Measurements from ENCODE around the gene MACO1.

MACO1 gene

GRCh38 chr1:25425098-25426085 lies 5.3 kb upstream of the MACO1 start:
- no peak for DNase-seq (ENCODE audit: extremely low read depth, insufficient read length)
- Histone ChIP-seq H3K27me3 (replicated peaks; ENCODE audit: control insufficient read depth, insufficient read depth, low read length) (no peaks in the 10 kb centered on the region), H3K36me3 (ENCODE audit: control insufficient read depth, insufficient read depth, low read length) (no peaks in the 10 kb centered on the region), H3K4me3 (replicated peaks; ENCODE audit: low read depth, low read length) (no peak overlapping the region)
- no peak for TF ChIP-seq CTCF (IDR thresholded peaks at IDR 0.05; ENCODE audit: insufficient read depth, low read length, poor library complexity, severe bottlenecking)

- no peak for TF ChIP-seq CTCF (IDR thresholded peaks at IDR 0.05; ENCODE audit: insufficient read depth, low read length, poor library complexity, severe bottlenecking)
- Histone ChIP-seq H3K27me3 (replicated peaks; ENCODE audit: control insufficient read depth, insufficient read depth, low read length) (no peaks in the 10 kb centered on the region), H3K36me3 (ENCODE audit: control insufficient read depth, insufficient read depth, low read length) (no peaks in the 10 kb centered on the region), H3K4me3 (replicated peaks; ENCODE audit: low read depth, low read length) (no peak overlapping the region)
- no peak for DNase-seq (ENCODE audit: extremely low read depth, insufficient read length)
These were observed 3.0 kb upstream of the MACO1 start for GRCh38 chr1:25427696-25428095.

- Histone ChIP-seq H3K27me3 (replicated peaks; ENCODE audit: control insufficient read depth, insufficient read depth, low read length) (no peaks in the 10 kb centered on the region), H3K4me3 (replicated peaks; ENCODE audit: low read depth, low read length) (no peak overlapping the region), H3K36me3 (ENCODE audit: control insufficient read depth, insufficient read depth, low read length) (no peaks in the 10 kb centered on the region)
- TF ChIP-seq CTCF (IDR thresholded peaks at IDR 0.05; ENCODE audit: insufficient read depth, low read length, poor library complexity, severe bottlenecking), result no peak
- no peak for DNase-seq (ENCODE audit: extremely low read depth, insufficient read length)
These were observed 2.1 kb upstream of the MACO1 start for GRCh38 chr1:25428475-25429166.

- no peak for DNase-seq (ENCODE audit: extremely low read depth, insufficient read length)
- Histone ChIP-seq H3K36me3 (ENCODE audit: control insufficient read depth, insufficient read depth, low read length) (no peaks in the 10 kb centered on the region), H3K4me3 (replicated peaks; ENCODE audit: low read depth, low read length) (peak overlapping the region; percentile 85), H3K27me3 (replicated peaks; ENCODE audit: control insufficient read depth, insufficient read depth, low read length) (no peaks in the 10 kb centered on the region)
- TF ChIP-seq CTCF (IDR thresholded peaks at IDR 0.05; ENCODE audit: insufficient read depth, low read length, poor library complexity, severe bottlenecking), result peak; percentile 2
These were observed 527 bp downstream of the MACO1 start for GRCh38 chr1:25430967-25431881.

GRCh38 chr1:25431955-25432719 lies 1.4 kb downstream of the MACO1 start:
- H3K27me3 ChIP-seq (replicated peaks; ENCODE audit: control insufficient read depth, insufficient read depth, low read length), result no peaks in the 10 kb centered on the region
- no peak for TF ChIP-seq CTCF (IDR thresholded peaks at IDR 0.05; ENCODE audit: insufficient read depth, low read length, poor library complexity, severe bottlenecking)
- H3K4me3 ChIP-seq (replicated peaks; ENCODE audit: low read depth, low read length), result peak overlapping the region; percentile 85
- H3K36me3 ChIP-seq (ENCODE audit: control insufficient read depth, insufficient read depth, low read length), result no peaks in the 10 kb centered on the region
- DNase-seq (ENCODE audit: extremely low read depth, insufficient read length), result no peak
